ENCODE measurements around the gene CDC25A.
"Not testable (repeated sequence)": the region's sequence is repeated elsewhere in the genome, so short reads cannot be mapped to it uniquely, and the experiment has no call there.

Gene CDC25A

DNA sequence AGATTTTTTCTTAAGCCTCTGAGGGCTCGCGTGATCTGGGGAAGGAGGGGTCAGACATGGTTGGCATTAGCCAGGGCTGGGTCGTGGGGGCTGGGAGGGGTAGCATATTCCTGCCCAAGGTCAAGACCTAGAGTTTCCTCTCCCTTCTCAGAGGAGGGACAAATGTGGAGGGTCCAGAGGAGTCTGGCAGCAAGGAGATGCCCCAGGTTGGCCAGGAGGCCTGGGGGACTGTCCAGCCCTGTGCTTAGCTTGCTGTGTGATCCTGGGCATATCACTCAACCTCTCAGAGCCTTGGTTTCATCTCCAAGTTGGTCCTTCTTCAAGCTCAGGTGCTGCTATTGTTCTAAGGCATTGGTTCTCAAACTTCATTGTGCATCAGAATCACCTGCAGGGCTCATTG, 26.0 kb upstream of the CDC25A start:
- Histone ChIP-seq H3F3A (ENCODE audit: insufficient read depth, low read length) (no peaks in the 10 kb centered on the region), H2AFZ (ENCODE audit: low read length) (no peak overlapping the region), H3K4me1 (ENCODE audit: insufficient read depth, low read length, severe bottlenecking) (no peaks in the 10 kb centered on the region)

DNA sequence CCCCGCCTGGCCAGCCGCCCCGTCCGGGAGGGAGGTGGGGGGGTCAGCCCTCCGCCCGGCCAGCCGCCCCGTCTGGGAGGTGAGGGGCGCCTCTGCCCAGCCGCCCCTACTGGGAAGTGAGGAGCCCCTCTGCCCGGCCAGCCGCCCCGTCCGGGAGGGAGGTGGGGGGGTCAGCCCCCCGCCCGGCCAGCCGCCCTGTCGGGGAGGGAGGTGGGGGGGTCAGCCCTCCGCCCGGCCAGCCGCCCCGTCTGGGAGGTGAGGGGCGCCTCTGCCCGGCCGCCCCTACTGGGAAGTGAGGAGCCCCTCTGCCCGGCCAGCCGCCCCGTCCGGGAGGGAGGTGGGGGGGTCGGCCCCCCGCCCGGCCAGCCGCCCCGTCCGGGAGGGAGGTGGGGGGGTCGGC, 23.6 kb upstream of the CDC25A start:
- H3K27me3 ChIP-seq (ENCODE audit: insufficient read depth, low read length); H3K79me2 ChIP-seq (ENCODE audit: insufficient read depth, low read length); H3K36me3 ChIP-seq (ENCODE audit: insufficient read depth, low read length); H3K9me3 ChIP-seq (ENCODE audit: low read length); H3K4me2 ChIP-seq (ENCODE audit: low read length); H3K9ac ChIP-seq (ENCODE audit: low read length); H3K9me2 ChIP-seq (ENCODE audit: low read depth, low read length); H2AFZ ChIP-seq (ENCODE audit: low read length); H3K27ac ChIP-seq (ENCODE audit: low read depth, low read length, poor library complexity, severe bottlenecking); H3K4me3 ChIP-seq (ENCODE audit: low read depth, low read length, poor library complexity, severe bottlenecking); H4K20me1 ChIP-seq (ENCODE audit: insufficient read depth, low read length); H3F3A ChIP-seq (ENCODE audit: insufficient read depth, low read length); H3K4me1 ChIP-seq (ENCODE audit: insufficient read depth, low read length, severe bottlenecking): not testable (repeated sequence)

More for the DNA sequence above, 26.0 kb upstream of the CDC25A start:
- Histone ChIP-seq H3K4me2 (ENCODE audit: low read length) (no peak overlapping the region), H3K9me2 (ENCODE audit: low read depth, low read length) (no peaks in the 10 kb centered on the region), H3K36me3 (ENCODE audit: insufficient read depth, low read length) (no peaks in the 10 kb centered on the region), H4K20me1 (ENCODE audit: insufficient read depth, low read length) (no peaks in the 10 kb centered on the region), H3K9ac (ENCODE audit: low read length) (no peak overlapping the region), H3K27me3 (ENCODE audit: insufficient read depth, low read length) (no peaks in the 10 kb centered on the region), H3K4me3 (ENCODE audit: low read depth, low read length, poor library complexity, severe bottlenecking) (no peak overlapping the region), H3K79me2 (ENCODE audit: insufficient read depth, low read length) (no peaks in the 10 kb centered on the region), H3K9me3 (ENCODE audit: low read length) (no peaks in the 10 kb centered on the region), H3K27ac (ENCODE audit: low read depth, low read length, poor library complexity, severe bottlenecking) (no peak overlapping the region)
- TF ChIP-seq EZH2 (IDR thresholded peaks at IDR 0.05; ENCODE audit: borderline replicate concordance, low read length): no peak
- TF ChIP-seq CTCF (IDR thresholded peaks at IDR 0.05; ENCODE audit: low read length): no peak

GRCh38 chr3:48210534-48210933, 22.3 kb upstream of the CDC25A start:
- H3K4me2 ChIP-seq (ENCODE audit: low read length); H4K20me1 ChIP-seq (ENCODE audit: insufficient read depth, low read length): not testable (repeated sequence)

GRCh38 chr3:48209445-48209844, 21.2 kb upstream of the CDC25A start:
- TF ChIP-seq EZH2 (IDR thresholded peaks at IDR 0.05; ENCODE audit: borderline replicate concordance, low read length) (no peak), CTCF (IDR thresholded peaks at IDR 0.05; ENCODE audit: low read length) (no peak)
- H3F3A ChIP-seq (ENCODE audit: insufficient read depth, low read length): no peaks in the 10 kb centered on the region
- H3K36me3 ChIP-seq (ENCODE audit: insufficient read depth, low read length): no peaks in the 10 kb centered on the region
- H4K20me1 ChIP-seq (ENCODE audit: insufficient read depth, low read length): no peaks in the 10 kb centered on the region
- H3K4me1 ChIP-seq (ENCODE audit: insufficient read depth, low read length, severe bottlenecking): no peaks in the 10 kb centered on the region
- H3K79me2 ChIP-seq (ENCODE audit: insufficient read depth, low read length): no peaks in the 10 kb centered on the region
- no peak overlapping the region for H3K4me3 ChIP-seq (ENCODE audit: low read depth, low read length, poor library complexity, severe bottlenecking)
- no peak overlapping the region for H3K27ac ChIP-seq (ENCODE audit: low read depth, low read length, poor library complexity, severe bottlenecking)
- no peaks in the 10 kb centered on the region for H3K9me3 ChIP-seq (ENCODE audit: low read length)
- H2AFZ ChIP-seq (ENCODE audit: low read length): no peak overlapping the region
- no peaks in the 10 kb centered on the region for H3K9me2 ChIP-seq (ENCODE audit: low read depth, low read length)
- no peaks in the 10 kb centered on the region for H3K27me3 ChIP-seq (ENCODE audit: insufficient read depth, low read length)
- no peak overlapping the region for H3K9ac ChIP-seq (ENCODE audit: low read length)
- H3K4me2 ChIP-seq (ENCODE audit: low read length): no peak overlapping the region

More at GRCh38 chr3:48210534-48210933, 22.3 kb upstream of the CDC25A start:
- H3K79me2 ChIP-seq (ENCODE audit: insufficient read depth, low read length); H3F3A ChIP-seq (ENCODE audit: insufficient read depth, low read length); H3K9ac ChIP-seq (ENCODE audit: low read length); H3K9me3 ChIP-seq (ENCODE audit: low read length); H3K36me3 ChIP-seq (ENCODE audit: insufficient read depth, low read length); H3K4me1 ChIP-seq (ENCODE audit: insufficient read depth, low read length, severe bottlenecking); H3K27me3 ChIP-seq (ENCODE audit: insufficient read depth, low read length); H3K9me2 ChIP-seq (ENCODE audit: low read depth, low read length); H3K4me3 ChIP-seq (ENCODE audit: low read depth, low read length, poor library complexity, severe bottlenecking); H3K27ac ChIP-seq (ENCODE audit: low read depth, low read length, poor library complexity, severe bottlenecking); H2AFZ ChIP-seq (ENCODE audit: low read length): not testable (repeated sequence)
